Adrenal gland (tissue), 12 donors: ENCODE data around the gene NAT9. TPM values are rescaled to one million over a fixed set of nuclear protein-coding genes. Genes with fewer than 3 reads are reported as not detected.

Experiments used
- DNase-seq, 7 donors: peaks; one replicate each; pipeline ENCODE4 v3.0.0-alpha.2; 2019 to 2020
- H3K27ac ChIP-seq, 5 donors: fragments of 200-600 bp; sonication (generic) in 4 of 5; 1 replicate in 3 of 5; 2 replicates in 2 of 5; pipeline versions ENCODE4 v1.5.1 to v1.8.0; 2016 to 2020; ENCODE audit warnings: mild to moderate bottlenecking in 1 of 5
- H3K27me3 ChIP-seq: fragments of 200-600 bp; 2 replicates; pipeline ENCODE4 v1.8.0; 2021
- H3K36me3 ChIP-seq, 2 donors: fragments of 200-600 bp; replicated peaks in 1 of 2; 1 replicate in 1 of 2; 2 replicates in 1 of 2; pipeline versions ENCODE4 v1.5.1 to v1.8.0; 2018 to 2022
- H3K4me1 ChIP-seq, 2 donors: fragments of 200-600 bp; replicated peaks in 1 of 2; 1 replicate in 1 of 2; 2 replicates in 1 of 2; pipeline versions ENCODE4 v1.5.1 to v1.8.0; 2018 to 2021
- H3K4me3 ChIP-seq, 4 donors: fragments of 200-600 bp; sonication (generic) in 3 of 4; one replicate each; pipeline ENCODE4 v1.5.1; 2016 to 2018
- H3K9me3 ChIP-seq, 3 donors: fragments of 200-600 bp; sonication (generic) in 1 of 3; replicated peaks in 1 of 3; 1 replicate in 2 of 3; 2 replicates in 1 of 3; pipeline versions ENCODE4 v1.5.1 to v1.8.0; 2016 to 2021
- CTCF ChIP-seq, 6 experiments: fragments of 450-650 bp in 4 of 6; fragments of 200-600 bp in 2 of 6; sonication (generic) in 1 of 6; IDR thresholded peaks; 1 replicate in 5 of 6; 2 replicates in 1 of 6; pipeline versions ENCODE4 v1.5.1 to v1.8.0; 2016 to 2021; ENCODE audit warnings: antibody characterized with exemption in 6 of 6, mild to moderate bottlenecking in 2 of 6, moderate library complexity in 1 of 6
- POLR2A ChIP-seq, 2 donors: fragments of 450-650 bp; IDR thresholded peaks; one replicate each; pipeline ENCODE4 v1.6.1; 2017; ENCODE audit warnings: antibody characterized with exemption in 2 of 2, mild to moderate bottlenecking in 2 of 2, moderate library complexity in 1 of 2
- WGBS, 4 donors: extraction: QIAGEN DNeasy Blood & Tissue Kit in 2 of 4; methylation state at CpG; one replicate each; pipeline versions ENCODE4 v1.1.5 to v1.1.7; 2013 to 2017; 5-methylcytosine and 5-hydroxymethylcytosine counted together
- intact Hi-C, 2 donors: fragments of 100-400 bp; cut with DNase I; formaldehyde crosslinking; loops; one replicate each; pipeline versions ENCODE4 v1.14.1 to v1.15.0; 2022 to 2023
- polyA plus RNA-seq, 3 donors: library from polyadenylated mRNA; stranded (reverse); fragments of 200-250 nt in 2 of 3; fragments of 350-450 nt in 1 of 3; fragmentation: Illumina TruSeq in 1 of 3; extraction: RNeasy Lipid Tissue Mini Kit (QIAGEN cat#74804) in 1 of 3; gene quantifications; one replicate each; pipeline ENCODE4 v1.2.3, GENCODE V29; 2013 to 2014
- total RNA-seq, 9 donors: library from RNA; depleted of rRNA in 4 of 9; stranded (reverse); fragments of >200 nt in 4 of 9; fragments of 120-200 nt in 1 of 9; fragmentation: NEBNext Ultra II Directional in 1 of 9; extraction: Animal tissue kit (Norgen Biotek cat#: 25700) in 1 of 9; gene quantifications; one replicate each; pipeline versions ENCODE4 v1.1.0 to v1.2.4, GENCODE V29; 2013 to 2023
- donor health status: healthy with polysubstance abuse.
- donor health status: Bipolar disorder and iron deficiency.
- donor health status: DM: yes; HTN: yes; CAD: no.
- donor health status: DM: no; HTN: no; CAD: no.
- donor health status: DM: no; HTN: no; CAD: no.
- donor health status: DM: yes; HTN: yes; CAD: no.

NAT9 gene
- total and polyA plus RNA-seq, 12 donors = 23.1 to 149 (median 87.0) TPM

DNA sequence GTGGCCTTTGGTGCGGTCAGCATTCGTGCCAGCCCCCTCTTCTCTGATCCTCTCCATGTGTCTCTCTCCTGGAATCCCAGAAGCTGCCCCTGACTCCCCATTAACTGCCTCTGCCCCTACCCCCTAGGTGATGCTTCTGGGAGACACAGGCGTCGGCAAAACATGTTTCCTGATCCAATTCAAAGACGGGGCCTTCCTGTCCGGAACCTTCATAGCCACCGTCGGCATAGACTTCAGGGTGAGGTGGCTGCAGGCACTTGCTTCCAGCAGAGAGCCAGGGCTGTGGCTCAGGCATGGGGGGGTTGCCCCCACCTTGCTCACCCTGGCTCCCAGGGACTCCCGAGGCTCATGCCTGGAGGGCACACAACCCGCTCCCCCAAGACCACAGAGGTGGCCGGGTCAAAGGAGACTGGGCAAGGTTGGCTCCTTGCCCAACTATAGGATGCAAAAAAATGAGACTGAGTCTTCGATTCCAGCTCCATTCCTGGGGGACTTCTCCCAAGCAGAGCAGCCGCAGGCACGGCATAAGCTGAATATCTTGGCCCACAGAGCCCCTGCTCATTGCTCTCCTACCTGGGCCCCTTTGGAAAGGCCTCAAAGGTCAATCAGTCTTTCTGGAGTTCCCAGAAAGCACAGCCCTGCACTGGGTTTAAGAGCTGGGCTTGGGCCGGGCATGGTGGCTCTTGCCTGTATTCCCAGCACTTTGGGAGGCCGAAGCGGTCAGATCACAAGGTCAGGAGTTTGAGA lies 35.3 kb downstream of the NAT9 start:
- TF ChIP-seq POLR2A (IDR thresholded peaks at IDR 0.05) (no peak), CTCF (IDR thresholded peaks at IDR 0.05) (no peak)
- peaks cover 6 to 26% of the 10 kb centered on the region in 2 donors for H3K4me1 ChIP-seq

DNA sequence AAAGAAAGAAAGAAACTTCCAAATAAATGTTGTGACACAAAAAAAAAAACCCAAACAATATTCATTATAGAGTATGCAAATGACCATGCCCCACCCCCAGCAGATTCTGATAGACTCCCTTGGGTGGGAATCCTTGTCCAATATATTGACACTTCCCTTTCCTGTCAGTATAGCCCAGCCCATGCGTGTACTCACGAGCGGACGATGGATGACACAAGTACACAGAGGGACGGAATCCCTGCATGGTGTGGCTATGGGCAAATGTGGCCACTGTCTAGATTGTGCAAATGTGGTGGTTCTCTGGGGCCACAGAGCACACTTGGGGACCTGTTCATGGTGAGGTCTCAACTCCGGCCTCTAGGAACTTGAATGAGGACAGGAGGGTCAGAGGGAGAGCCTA lies 36.0 kb downstream of the NAT9 start:
- intact Hi-C loops = loop anchor here in 1 of 2 donors (5.0 kb wide), 2 partner anchors 42 to 122 kb away; no protein-coding TSS in a partner anchor
- Histone ChIP-seq H3K36me3 (no peaks in the 10 kb centered on the region), H3K4me3 (no peak overlapping the region), H3K27me3 (peaks cover 36% of the 10 kb centered on the region), H3K27ac (no peak overlapping the region), H3K9me3 (no peaks in the 10 kb centered on the region), H3K4me1 (peaks cover 5 to 25% of the 10 kb centered on the region in 2 donors)
- DNase-seq = no peak
- no peak for TF ChIP-seq POLR2A (IDR thresholded peaks at IDR 0.05)
- no peak for TF ChIP-seq CTCF (IDR thresholded peaks at IDR 0.05)
- WGBS, 4 donors = 60 to 74% (median 65%) methylated on average over 6 of the region's 6 CpGs

More for the DNA sequence above, 35.3 kb downstream of the NAT9 start:
- Histone ChIP-seq H3K27me3 (peaks cover 36% of the 10 kb centered on the region), H3K36me3 (no peaks in the 10 kb centered on the region), H3K4me3 (no peak overlapping the region), H3K9me3 (no peaks in the 10 kb centered on the region), H3K27ac (no peak overlapping the region)
- WGBS, 4 donors = 65 to 78% (median 72%) methylated on average over 10 to 17 of the region's 17 CpGs
- intact Hi-C loops = loop anchor here in 1 of 2 donors (5.0 kb wide), 2 partner anchors 41 to 121 kb away; no protein-coding TSS in a partner anchor
- peak in 1 of 7 donors; percentile 20 for DNase-seq

GRCh38 chr17:74739227-74739831 lies 36.8 kb downstream of the NAT9 start:
- TF ChIP-seq CTCF (IDR thresholded peaks at IDR 0.05) (no peak), POLR2A (IDR thresholded peaks at IDR 0.05) (no peak)
- Histone ChIP-seq H3K27me3 (peaks cover 36% of the 10 kb centered on the region), H3K4me1 (peaks cover 0 to 16% of the 10 kb centered on the region in 2 donors), H3K36me3 (no peaks in the 10 kb centered on the region), H3K9me3 (no peaks in the 10 kb centered on the region), H3K4me3 (no peak overlapping the region), H3K27ac (no peak overlapping the region)
- DNase-seq = no peak
- intact Hi-C loops = loop anchor here (5.0 to 10.0 kb wide), 2 partner anchors 82 to 85 kb away; no protein-coding TSS in a partner anchor
- 65 to 80% (median 70%) methylated on average over 12 of the region's 12 CpGs for WGBS, 4 donors
